HG03103 (cell line): Measurements from ENCODE around the gene ZNF423.
"Not testable (repeated sequence)": the region's sequence is repeated elsewhere in the genome, so short reads cannot be mapped to it uniquely, and the experiment has no call there.

ENCODE experiments used
- ATAC-seq: cut with Tn5 transposase; IDR thresholded peaks from one replicate; pipeline ENCODE4 v1.9.1; 2021; ENCODE audit warnings: low read depth; ENCODE audit not compliant: unreplicated experiment

The ZNF423 gene

GRCh38 chr16:49701065-49701685 is 154.7 kb downstream of the ZNF423 start:
- no peak for ATAC-seq

DNA sequence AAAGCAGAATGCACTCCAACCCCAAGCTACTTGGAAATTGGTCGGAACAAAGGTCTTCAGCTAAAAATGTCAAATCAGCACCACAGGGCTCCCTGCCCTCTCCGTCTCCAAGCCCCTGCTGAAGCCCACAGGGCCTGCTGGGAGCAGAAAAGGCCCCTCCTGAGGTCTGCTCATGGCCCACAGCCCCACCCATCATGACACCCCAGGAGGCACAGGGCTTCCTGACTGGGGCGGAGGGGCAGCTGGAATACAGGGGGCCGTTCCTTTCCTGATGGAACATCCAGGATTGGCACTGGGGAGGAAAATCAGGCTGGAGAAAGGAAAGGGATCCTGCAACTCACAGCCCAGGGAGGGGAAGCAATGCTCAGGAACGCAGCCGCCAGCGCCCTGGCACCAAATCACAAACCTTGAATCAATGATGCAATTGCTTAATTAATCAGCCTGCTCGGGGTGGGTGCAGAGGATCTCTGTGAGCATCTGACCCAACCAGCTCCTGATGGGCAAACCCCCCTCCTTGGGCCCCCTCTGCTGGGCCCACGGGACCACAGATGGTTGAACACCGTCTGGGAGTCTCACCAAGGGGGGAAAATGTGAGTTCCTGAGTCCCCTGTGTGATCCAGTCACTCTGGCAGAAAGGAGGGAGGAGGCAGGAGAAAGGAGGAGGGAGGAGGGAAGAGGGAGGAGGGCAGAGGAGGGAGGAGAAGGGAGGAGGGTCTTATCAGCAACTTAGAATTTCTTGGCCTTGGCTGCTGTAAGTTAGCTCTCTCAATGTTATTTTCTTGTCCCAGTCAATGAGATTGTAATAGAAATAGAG is 155.5 kb downstream of the ZNF423 start:
- ATAC-seq: no peak

- no peak for ATAC-seq
Measured at GRCh38 chr16:49699841-49700175, 156.1 kb downstream of the ZNF423 start.

DNA sequence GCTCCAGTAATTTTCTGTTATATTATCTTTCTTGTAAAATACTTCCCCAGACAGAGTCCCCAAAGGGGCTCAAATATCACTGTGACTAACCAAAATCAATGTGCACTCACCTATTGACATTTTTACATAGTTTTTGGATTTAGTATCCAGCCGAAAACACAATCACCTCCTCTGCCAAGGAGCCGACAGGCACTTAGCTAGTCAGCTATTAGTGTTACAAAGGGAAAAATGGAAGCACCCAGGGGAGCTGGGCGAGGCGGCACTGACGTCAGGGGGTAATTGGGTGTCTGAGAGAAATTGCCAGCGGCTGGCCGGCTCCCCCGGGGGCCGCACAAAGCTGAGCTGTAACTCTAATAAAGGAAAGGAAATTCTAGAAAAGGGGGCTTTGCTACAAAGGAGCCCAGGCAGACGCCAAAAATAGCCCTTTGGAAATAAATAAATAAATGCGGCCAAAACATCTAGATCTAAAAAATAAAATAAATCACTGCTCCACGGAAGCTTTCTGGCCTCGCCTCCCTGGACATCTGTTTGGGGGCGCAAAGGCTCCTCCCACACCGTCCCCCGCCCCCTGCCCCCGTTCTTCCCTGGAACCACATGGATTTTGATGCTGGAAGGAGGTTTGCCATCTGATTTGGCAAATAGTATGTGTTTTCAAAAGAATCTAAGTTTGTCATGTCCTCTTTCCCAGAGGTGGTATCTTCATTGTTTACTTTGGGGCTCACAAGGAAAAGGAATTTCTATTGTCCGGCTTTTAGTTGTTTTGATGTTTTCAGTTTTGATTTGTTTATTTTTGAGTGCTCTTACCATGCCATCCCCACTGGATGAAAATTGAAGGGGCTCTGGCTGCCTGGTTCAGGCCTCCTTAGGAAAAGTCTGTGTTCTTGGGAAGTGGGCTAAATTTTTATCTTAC is 156.7 kb downstream of the ZNF423 start:
- no peak for ATAC-seq

- ATAC-seq: no peak
Measured at GRCh38 chr16:49698453-49698815, 157.5 kb downstream of the ZNF423 start.

- ATAC-seq: no peak
Measured at GRCh38 chr16:49697631-49698452, 158.1 kb downstream of the ZNF423 start.

DNA sequence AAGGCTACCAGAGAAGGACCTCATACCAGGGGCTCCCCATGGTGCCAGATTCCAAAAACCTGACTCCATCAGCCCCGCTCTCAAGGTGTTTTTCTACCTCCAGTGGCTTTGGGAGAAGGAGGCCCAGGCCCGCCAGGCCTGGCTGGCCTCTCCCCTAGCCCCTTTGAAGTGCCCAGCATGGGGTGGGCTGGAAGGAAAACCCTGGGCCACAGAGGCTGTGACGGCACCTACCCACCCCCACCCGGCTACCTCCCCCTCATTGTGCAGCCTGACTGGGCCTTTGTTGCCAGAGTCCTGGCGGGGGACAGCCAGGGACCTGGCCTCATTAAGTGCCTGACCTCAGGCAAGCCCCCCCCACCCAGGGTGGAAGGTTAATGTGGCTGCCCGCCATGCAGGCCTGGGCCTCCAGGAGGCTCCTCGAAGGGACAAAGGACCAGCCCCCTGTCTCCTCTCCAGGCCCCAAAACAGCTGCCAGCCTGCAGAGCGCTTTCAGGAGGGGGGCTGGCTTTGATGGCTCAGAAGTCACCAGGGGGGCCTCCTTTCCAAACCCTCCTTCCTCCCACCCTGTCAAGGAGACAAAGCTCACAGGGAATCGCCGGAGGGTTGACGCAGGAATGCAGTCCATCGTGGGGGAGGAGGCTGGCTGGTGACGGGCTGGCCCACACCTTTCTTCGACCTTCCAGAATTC is 159.4 kb downstream of the ZNF423 start:
- no peak for ATAC-seq

- no peak for ATAC-seq
Measured at GRCh38 chr16:49695782-49696413, 160.0 kb downstream of the ZNF423 start.

- no peak for ATAC-seq
Measured at GRCh38 chr16:49693445-49693844, 162.5 kb downstream of the ZNF423 start.

GRCh38 chr16:49690778-49691177 is 165.1 kb downstream of the ZNF423 start:
- no peak for ATAC-seq

- no peak for ATAC-seq
Measured at GRCh38 chr16:49688036-49688697, 167.7 kb downstream of the ZNF423 start.

- ATAC-seq: no peak
Measured at GRCh38 chr16:49687476-49688002, 168.4 kb downstream of the ZNF423 start.

DNA sequence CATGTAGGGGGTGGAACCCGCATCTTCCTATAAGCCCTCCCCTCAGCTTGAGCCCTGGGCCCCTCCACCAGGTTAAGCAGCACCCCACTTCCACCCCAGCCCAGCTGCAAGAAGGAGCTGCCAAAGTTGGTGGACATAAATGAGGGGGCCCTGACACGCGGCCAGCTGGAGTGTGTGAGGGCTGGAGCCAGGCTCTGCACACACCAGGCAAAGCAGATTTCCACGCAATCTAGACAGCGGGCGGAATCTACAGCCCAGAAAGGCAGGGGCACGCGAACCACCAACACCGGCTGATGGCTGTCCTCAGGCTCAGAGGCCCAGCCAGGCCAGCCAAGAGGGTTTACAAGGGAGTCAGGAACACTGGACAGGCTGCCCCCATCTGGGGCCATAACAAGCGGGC is 171.2 kb downstream of the ZNF423 start:
- ATAC-seq: no peak

- ATAC-seq: no peak
Measured at GRCh38 chr16:49682577-49683165, 173.2 kb downstream of the ZNF423 start.

- no peak for ATAC-seq
Measured at GRCh38 chr16:49681217-49681883, 174.6 kb downstream of the ZNF423 start.

GRCh38 chr16:49679095-49679494 is 176.8 kb downstream of the ZNF423 start:
- no peak for ATAC-seq

- ATAC-seq: not testable (repeated sequence)
Measured at GRCh38 chr16:49677661-49678060, 178.3 kb downstream of the ZNF423 start.

DNA sequence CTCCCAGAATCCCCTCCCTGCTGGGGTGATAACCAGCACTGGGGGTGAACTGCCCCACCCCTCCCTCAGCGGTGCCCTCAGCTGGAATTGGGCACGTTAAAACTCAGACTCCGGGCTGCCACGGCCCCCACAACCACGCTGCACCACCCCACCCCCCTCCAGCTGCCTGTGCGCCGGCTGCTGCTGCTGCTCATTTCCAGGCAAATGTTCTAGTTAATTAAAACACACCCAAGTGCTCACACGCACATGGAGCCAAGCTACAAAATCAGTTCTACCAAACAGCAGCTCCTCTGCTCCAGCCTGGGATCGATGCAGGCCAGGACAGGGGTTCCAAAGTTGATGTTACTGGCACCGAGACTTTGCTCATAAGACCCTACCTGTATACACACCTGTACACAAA is 180.5 kb downstream of the ZNF423 start:
- ATAC-seq: no peak
